Cardiac muscle cell (in vitro differentiated cells and primary cell): ENCODE results near the gene APBB2. TPM values are rescaled to one million over a fixed set of nuclear protein-coding genes. Genes with fewer than 3 reads are reported as not detected.
A peak's percentile ranks its signal among the peaks of the same experiment; 100 is the strongest.

Source experiments
- DNase-seq, 2 donors: peaks; one replicate each; pipeline versions ENCODE4 v3.0.0 to v3.0.0-alpha.2; 2010 to 2017; ENCODE audit warnings: low read depth in 1 of 2, low spot score in 1 of 2
- H3K27ac ChIP-seq: fragments of 200-600 bp; sonication (generic); 2 replicates; pipeline ENCODE4 v1.5.1; 2016
- H3K27me3 ChIP-seq: fragments of 200-600 bp; sonication (generic); 2 replicates; pipeline ENCODE4 v1.6.0; 2016; ENCODE audit warnings: control low read depth
- H3K36me3 ChIP-seq: fragments of 200-600 bp; sonication (generic); 2 replicates; pipeline ENCODE4 v1.5.1; 2016; ENCODE audit warnings: control low read depth
- H3K4me1 ChIP-seq: fragments of 200-600 bp; sonication (generic); 2 replicates; pipeline ENCODE4 v1.8.1; 2017; ENCODE audit warnings: low read depth, mild to moderate bottlenecking, mixed run types
- H3K4me3 ChIP-seq: fragments of 200-600 bp; sonication (generic); 2 replicates; pipeline ENCODE4 v1.5.1; 2016; ENCODE audit warnings: mild to moderate bottlenecking
- H3K9me3 ChIP-seq: fragments of 200-600 bp; sonication (generic); 2 replicates; pipeline ENCODE4 v1.5.1; 2017; ENCODE audit warnings: low read depth, mild to moderate bottlenecking, control low read depth
- polyA plus RNA-seq: library from polyadenylated mRNA; unstranded; fragments of >200 nt; fragmentation: Nextera tagmentation; extraction: Ambion mirVana; gene quantifications from 2 replicates; pipeline ENCODE4 v1.2.1, GENCODE V29; 2016
- total RNA-seq: library from RNA; depleted of rRNA; stranded (reverse); fragments of >200 nt; gene quantifications from 2 replicates; pipeline ENCODE4 v1.2.3, GENCODE V29; 2016
- TF ChIP-seq, protein P1 (sequence below): IDR thresholded peaks from 2 replicates; pipeline ENCODE4 v1.5.1; 2012; ENCODE audit warnings: low read depth, mild to moderate bottlenecking, low read length

Gene APBB2
- total and polyA plus RNA-seq, 2 experiments from 2014 or later, result 4.6 to 14.9 TPM

GRCh38 chr4:40858962-40859361, 355.4 kb downstream of the APBB2 start:
- Histone ChIP-seq H3K27me3 (peaks cover 13% of the 10 kb centered on the region), H3K9me3 (no peaks in the 10 kb centered on the region), H3K4me1 (no peaks in the 10 kb centered on the region), H3K36me3 (no peaks in the 10 kb centered on the region), H3K4me3 (no peak overlapping the region), H3K27ac (no peak overlapping the region)
- no peak for DNase-seq
- TF ChIP-seq, protein P1, sequence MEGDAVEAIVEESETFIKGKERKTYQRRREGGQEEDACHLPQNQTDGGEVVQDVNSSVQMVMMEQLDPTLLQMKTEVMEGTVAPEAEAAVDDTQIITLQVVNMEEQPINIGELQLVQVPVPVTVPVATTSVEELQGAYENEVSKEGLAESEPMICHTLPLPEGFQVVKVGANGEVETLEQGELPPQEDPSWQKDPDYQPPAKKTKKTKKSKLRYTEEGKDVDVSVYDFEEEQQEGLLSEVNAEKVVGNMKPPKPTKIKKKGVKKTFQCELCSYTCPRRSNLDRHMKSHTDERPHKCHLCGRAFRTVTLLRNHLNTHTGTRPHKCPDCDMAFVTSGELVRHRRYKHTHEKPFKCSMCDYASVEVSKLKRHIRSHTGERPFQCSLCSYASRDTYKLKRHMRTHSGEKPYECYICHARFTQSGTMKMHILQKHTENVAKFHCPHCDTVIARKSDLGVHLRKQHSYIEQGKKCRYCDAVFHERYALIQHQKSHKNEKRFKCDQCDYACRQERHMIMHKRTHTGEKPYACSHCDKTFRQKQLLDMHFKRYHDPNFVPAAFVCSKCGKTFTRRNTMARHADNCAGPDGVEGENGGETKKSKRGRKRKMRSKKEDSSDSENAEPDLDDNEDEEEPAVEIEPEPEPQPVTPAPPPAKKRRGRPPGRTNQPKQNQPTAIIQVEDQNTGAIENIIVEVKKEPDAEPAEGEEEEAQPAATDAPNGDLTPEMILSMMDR, result no peak

DNA sequence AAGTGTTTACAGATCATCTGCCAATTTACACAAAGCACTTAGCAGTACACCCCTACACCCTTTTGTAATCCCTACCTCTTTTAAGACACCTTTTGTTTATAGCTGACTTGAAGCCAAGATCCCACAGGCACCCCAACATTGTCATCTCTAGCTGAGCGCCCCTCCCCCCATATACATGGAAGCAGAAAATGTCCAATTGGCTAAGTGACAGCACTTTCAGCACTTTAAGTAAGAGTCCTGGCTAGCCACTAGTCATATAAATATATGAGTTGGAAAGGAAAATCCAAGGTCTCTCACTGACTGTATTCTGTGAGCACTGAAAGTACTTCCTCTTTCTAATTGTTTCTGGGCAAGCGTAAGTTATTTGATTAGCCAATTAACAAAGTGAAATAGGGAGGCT, 356.4 kb downstream of the APBB2 start:
- H3K27ac ChIP-seq, result no peak overlapping the region
- no peaks in the 10 kb centered on the region for H3K4me1 ChIP-seq
- TF ChIP-seq, protein P1, result no peak
- peaks cover 13% of the 10 kb centered on the region for H3K27me3 ChIP-seq
- no peak overlapping the region for H3K4me3 ChIP-seq
- no peak for DNase-seq
- H3K9me3 ChIP-seq, result no peaks in the 10 kb centered on the region
- H3K36me3 ChIP-seq, result no peaks in the 10 kb centered on the region

GRCh38 chr4:40856840-40857362, 357.4 kb downstream of the APBB2 start:
- TF ChIP-seq, protein P1, result no peak
- Histone ChIP-seq H3K9me3 (no peaks in the 10 kb centered on the region), H3K27me3 (peaks cover 13% of the 10 kb centered on the region), H3K4me3 (peak overlapping the region; percentile 34), H3K27ac (no peak overlapping the region), H3K4me1 (no peaks in the 10 kb centered on the region), H3K36me3 (no peaks in the 10 kb centered on the region)
- DNase-seq, result peak; percentile 60 to 87

- H3K27ac ChIP-seq, result no peak overlapping the region
- peaks cover 13% of the 10 kb centered on the region for H3K27me3 ChIP-seq
- TF ChIP-seq, protein P1, result no peak
- no peaks in the 10 kb centered on the region for H3K9me3 ChIP-seq
- H3K4me3 ChIP-seq, result peak overlapping the region; percentile 34
- H3K36me3 ChIP-seq, result no peaks in the 10 kb centered on the region
- no peaks in the 10 kb centered on the region for H3K4me1 ChIP-seq
- no peak for DNase-seq
Measured at GRCh38 chr4:40856277-40856839, 358.0 kb downstream of the APBB2 start.

GRCh38 chr4:40850496-40850895, 363.8 kb downstream of the APBB2 start:
- TF ChIP-seq, protein P1, result no peak
- H3K4me3 ChIP-seq, result no peak overlapping the region
- H3K27me3 ChIP-seq, result no peaks in the 10 kb centered on the region
- no peak for DNase-seq
- H3K9me3 ChIP-seq, result no peaks in the 10 kb centered on the region
- no peaks in the 10 kb centered on the region for H3K4me1 ChIP-seq
- H3K36me3 ChIP-seq, result no peaks in the 10 kb centered on the region
- H3K27ac ChIP-seq, result no peak overlapping the region

DNA sequence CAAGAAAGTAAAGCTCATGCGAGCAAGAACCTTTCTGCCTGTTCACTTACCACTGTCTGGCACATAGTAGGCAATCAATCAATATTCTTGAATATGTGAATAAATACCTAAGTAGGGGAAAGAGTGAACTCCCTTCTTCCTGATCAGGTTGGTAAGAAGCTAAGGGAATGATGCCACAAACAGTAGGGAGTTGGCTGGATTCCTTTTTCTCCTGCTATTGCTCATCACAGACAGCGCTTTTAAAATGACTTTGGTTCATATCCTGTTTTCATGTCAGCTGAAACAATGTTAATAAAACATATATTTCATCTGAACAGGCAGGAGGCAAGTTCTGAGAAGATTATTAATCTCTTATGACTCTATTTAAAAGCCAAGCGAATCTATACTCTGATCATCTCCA, 365.4 kb downstream of the APBB2 start:
- H3K4me3 ChIP-seq, result no peak overlapping the region
- no peaks in the 10 kb centered on the region for H3K4me1 ChIP-seq
- no peaks in the 10 kb centered on the region for H3K27me3 ChIP-seq
- TF ChIP-seq, protein P1, result no peak
- H3K9me3 ChIP-seq, result no peaks in the 10 kb centered on the region
- peak in 1 of 2 donors; percentile 20 for DNase-seq
- H3K27ac ChIP-seq, result no peak overlapping the region
- H3K36me3 ChIP-seq, result no peaks in the 10 kb centered on the region
